ENCODE results near the gene HTR3A.
"Not testable (repeated sequence)": the region's sequence is repeated elsewhere in the genome, so short reads cannot be mapped to it uniquely, and the experiment has no call there.

HTR3A gene

GRCh38 chr11:113974741-113975470 lies at the start of gene HTR3A:
TSS of gene HTR3A (plus strand) at chr11:113975108. CDS start at chr11:113975326, 218 bp downstream.
- no peak for DNase-seq

GRCh38 chr11:113926273-113927197 lies 48.4 kb upstream of the HTR3A start:
- no peak for DNase-seq

GRCh38 chr11:113928311-113928710 lies 46.6 kb upstream of the HTR3A start:
- no peak for DNase-seq

GRCh38 chr11:113932788-113933187 lies 42.1 kb upstream of the HTR3A start:
- no peak for DNase-seq

- DNase-seq = not testable (repeated sequence)
Observed at GRCh38 chr11:113934193-113934592, 40.7 kb upstream of the HTR3A start.

GRCh38 chr11:113934761-113935160 lies 40.1 kb upstream of the HTR3A start:
- DNase-seq = no peak

- no peak for DNase-seq
Observed at GRCh38 chr11:113935858-113936257, 39.0 kb upstream of the HTR3A start.

GRCh38 chr11:113937918-113938317 lies 37.0 kb upstream of the HTR3A start:
- DNase-seq = no peak

- no peak for DNase-seq
Observed at GRCh38 chr11:113942256-113942655, 32.7 kb upstream of the HTR3A start.

- not testable (repeated sequence) for DNase-seq
Observed at GRCh38 chr11:113946162-113946561, 28.7 kb upstream of the HTR3A start.

GRCh38 chr11:113947994-113948393 lies 26.9 kb upstream of the HTR3A start:
- no peak for DNase-seq

GRCh38 chr11:113949891-113950290 lies 25.0 kb upstream of the HTR3A start:
- DNase-seq = no peak

GRCh38 chr11:113951537-113951936 lies 23.4 kb upstream of the HTR3A start:
- DNase-seq = no peak

GRCh38 chr11:113952070-113952469 lies 22.8 kb upstream of the HTR3A start:
- DNase-seq = no peak

- DNase-seq = no peak
Observed at GRCh38 chr11:113952588-113952987, 22.3 kb upstream of the HTR3A start.

- no peak for DNase-seq
Observed at GRCh38 chr11:113954235-113954634, 20.7 kb upstream of the HTR3A start.

- DNase-seq = no peak
Observed at GRCh38 chr11:113956986-113957385, 17.9 kb upstream of the HTR3A start.

GRCh38 chr11:113960702-113961330 lies 14.1 kb upstream of the HTR3A start:
- DNase-seq = no peak

- DNase-seq = no peak
Observed at GRCh38 chr11:113967361-113967760, 7.5 kb upstream of the HTR3A start.

GRCh38 chr11:113971506-113972195 lies 3.3 kb upstream of the HTR3A start:
- no peak for DNase-seq

GRCh38 chr11:113977071-113977490 lies 2.2 kb downstream of the HTR3A start:
- no peak for DNase-seq

- no peak for DNase-seq
Observed at GRCh38 chr11:113977701-113978100, 2.8 kb downstream of the HTR3A start.

- DNase-seq = no peak
Observed at GRCh38 chr11:113979431-113979830, 4.5 kb downstream of the HTR3A start.

All from activated CD4-positive, alpha-beta T cell treated with anti-CD3 and anti-CD28 coated beads, Interleukin-2, amount 50 U/mL, for 1 hour (primary cell).